C4-2B (cell line): Measurements from ENCODE around the gene DGKG.

Experiments used
- H3K27ac ChIP-seq: fragments of 450-650 bp; 2 replicates; pipeline ENCODE4 v1.5.1; 2017
- ZFX ChIP-seq: fragments of 450-650 bp; IDR thresholded peaks from 2 replicates; pipeline ENCODE4 v1.6.1; 2017
- TF ChIP-seq, protein P1 (sequence below): fragments of 450-650 bp; conservative IDR thresholded peaks from 2 replicates; pipeline ENCODE4 v1.5.1; 2017; ENCODE audit warnings: mild to moderate bottlenecking

Gene DGKG

DNA sequence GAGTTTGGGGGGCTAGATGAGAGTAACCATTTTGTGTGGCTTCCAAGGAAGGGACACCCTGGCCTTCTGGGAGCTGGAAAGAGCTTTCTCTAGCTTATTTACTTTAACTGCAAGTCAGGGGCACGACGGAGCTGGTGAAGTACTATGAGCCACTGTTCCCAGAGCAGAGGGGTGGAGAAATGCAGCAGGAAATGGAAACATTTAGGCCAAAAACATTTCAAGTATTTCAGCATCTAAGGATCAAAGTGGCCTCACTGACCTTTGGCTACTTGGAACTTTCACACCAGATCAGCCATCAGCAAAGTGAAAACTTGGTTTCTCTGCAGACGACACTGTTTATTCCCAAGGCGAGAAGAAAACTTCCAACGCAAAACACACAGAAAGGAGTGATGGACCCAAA is 7.9 kb downstream of the DGKG start:
- H3K27ac ChIP-seq: no peak overlapping the region
- TF ChIP-seq, protein P1, sequence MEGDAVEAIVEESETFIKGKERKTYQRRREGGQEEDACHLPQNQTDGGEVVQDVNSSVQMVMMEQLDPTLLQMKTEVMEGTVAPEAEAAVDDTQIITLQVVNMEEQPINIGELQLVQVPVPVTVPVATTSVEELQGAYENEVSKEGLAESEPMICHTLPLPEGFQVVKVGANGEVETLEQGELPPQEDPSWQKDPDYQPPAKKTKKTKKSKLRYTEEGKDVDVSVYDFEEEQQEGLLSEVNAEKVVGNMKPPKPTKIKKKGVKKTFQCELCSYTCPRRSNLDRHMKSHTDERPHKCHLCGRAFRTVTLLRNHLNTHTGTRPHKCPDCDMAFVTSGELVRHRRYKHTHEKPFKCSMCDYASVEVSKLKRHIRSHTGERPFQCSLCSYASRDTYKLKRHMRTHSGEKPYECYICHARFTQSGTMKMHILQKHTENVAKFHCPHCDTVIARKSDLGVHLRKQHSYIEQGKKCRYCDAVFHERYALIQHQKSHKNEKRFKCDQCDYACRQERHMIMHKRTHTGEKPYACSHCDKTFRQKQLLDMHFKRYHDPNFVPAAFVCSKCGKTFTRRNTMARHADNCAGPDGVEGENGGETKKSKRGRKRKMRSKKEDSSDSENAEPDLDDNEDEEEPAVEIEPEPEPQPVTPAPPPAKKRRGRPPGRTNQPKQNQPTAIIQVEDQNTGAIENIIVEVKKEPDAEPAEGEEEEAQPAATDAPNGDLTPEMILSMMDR: no peak
- TF ChIP-seq ZFX: no peak

DNA sequence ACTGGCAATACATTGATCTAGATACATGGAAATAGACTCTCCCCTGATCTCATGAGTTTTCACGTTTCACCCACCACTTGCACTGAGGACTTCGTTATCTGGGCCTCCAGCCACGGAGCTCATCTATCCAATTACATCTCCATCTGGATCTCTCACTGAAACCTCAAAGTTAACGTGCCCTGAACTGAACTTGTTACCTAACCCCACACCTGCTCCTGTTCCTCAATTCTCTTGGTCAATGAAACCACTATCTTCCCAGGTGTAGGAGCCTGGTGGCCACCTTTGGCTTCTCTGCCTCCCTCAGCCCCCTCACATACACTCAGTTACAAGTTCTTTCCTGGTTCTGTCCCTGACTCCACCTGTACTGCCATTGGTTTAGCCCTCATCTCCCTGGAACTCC is 9.7 kb downstream of the DGKG start:
- no peak overlapping the region for H3K27ac ChIP-seq
- no peak for TF ChIP-seq ZFX

DNA sequence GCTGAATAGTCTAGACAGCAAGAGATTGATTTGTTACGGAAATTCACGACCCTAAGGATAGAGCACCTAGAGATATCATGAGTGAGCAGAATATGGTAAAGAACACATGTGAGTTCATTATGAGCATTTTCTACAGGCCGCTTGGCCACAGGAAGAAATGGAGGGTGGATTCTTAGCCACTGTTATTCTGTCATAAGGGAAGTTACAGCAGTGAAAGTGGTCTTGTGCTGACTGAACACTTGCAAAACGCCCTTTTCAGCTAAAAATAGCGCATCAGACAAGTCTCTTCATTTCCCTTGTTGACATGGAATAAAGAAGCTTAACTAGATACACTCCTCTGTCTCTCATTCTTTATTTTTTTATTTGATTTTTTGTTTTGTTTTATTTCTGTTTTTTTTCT is 19.8 kb downstream of the DGKG start:
- no peak overlapping the region for H3K27ac ChIP-seq
- TF ChIP-seq, protein P1: no peak
- no peak for TF ChIP-seq ZFX

DNA sequence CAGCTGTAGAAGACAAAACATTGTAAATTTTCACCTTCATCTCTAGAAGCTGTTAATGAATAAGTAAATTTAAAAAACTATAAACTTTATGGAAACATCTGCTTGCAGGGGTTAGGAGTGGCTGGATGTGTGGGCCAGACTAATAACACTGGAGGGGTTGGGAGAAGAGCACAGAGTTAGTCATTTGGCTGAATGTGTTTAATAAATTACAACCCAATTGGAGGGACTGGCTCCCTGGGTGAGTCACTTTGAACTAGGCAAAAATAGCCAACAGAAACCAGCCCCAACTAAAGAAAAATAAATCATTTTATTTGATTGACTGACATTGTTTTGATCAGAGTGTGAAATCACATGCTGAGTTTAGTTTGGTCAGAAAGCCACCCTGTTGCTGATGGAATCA is 21.8 kb downstream of the DGKG start:
- TF ChIP-seq ZFX: no peak
- TF ChIP-seq, protein P1: no peak
- H3K27ac ChIP-seq: no peak overlapping the region

DNA sequence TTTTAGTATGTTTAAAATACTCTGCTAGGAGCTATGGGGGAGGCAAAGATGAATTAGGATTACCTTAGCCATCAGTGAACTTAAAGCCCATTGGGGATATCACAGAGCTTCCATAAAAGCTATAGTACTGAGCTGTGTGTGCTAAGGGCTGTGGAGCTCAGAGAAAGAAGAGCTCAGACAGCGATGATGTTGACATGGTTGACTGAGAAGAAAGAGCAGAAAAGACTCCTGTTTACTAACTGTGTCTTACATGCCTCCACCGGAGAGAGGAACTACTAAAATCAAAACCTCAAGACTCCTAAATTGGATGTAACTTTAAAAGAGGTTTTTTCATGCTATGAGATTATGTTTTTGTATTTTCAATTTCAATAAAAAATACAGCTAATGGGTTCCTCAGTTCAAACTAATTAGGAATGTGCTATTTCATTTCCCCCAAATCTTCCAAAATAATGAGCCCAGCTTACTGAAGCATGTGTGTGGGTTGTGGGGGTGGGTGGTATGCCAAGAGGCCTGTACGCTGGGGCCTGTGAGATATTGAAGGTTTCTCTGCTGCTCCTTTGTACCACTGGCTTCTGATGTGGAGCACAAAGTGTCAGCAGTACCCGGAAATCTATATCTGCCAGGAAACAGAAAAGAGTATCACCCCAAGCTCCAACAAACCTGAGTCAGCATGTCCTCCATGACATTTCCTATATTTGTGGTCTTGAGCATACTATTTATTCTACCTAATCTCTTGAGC is 22.7 kb downstream of the DGKG start:
- H3K27ac ChIP-seq: no peak overlapping the region
- TF ChIP-seq, protein P1: no peak
- TF ChIP-seq ZFX: no peak

DNA sequence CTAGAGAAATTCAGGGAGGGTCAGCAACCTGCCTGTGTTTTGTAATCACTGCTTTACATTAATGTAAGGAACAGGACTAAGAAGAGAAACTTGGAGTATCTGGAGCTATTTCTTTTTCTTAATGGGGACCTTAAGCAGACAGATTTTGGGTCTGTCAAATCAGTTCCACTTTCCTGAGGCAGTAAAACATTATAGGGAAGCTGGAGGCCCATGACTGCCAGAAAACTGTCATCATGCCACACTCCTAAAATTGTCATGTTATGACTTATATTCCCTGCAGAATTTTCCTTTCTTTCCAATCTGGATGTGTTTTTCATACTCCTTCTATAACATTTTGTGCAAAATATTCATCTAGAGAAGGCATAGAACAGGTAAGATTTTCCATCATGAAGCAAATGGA is 28.8 kb downstream of the DGKG start:
- TF ChIP-seq ZFX: no peak
- TF ChIP-seq, protein P1: no peak
- no peak overlapping the region for H3K27ac ChIP-seq

DNA sequence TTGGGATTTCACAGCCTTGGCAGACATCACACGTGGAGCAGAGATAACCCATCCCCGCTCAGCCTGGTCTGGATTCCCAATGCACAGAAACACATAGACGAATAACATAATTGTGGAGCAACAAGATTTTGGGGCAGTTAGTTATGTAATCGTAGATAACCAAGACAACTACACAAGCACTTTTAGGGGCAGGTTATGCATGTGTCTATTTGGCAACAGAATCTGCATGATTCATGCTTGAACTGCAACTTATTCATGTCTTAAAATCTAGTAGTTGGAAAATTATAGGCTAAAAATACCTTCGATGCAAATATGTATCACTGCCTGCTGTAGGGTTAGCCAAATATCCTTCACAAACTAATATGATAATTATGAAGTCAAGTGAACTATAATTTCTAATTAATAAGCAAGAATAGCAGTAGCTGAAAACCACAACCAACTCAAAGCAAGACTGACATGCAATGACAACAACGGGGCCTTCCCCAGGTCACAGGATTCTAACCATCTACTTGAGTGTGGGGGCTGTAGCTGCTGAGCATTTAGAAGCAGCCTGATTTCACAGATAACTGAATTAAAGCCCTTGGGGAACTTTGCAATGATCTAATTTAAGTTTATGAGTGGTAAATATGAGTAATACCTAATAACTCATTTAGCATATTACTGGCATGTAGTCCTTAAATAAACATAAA is 31.1 kb downstream of the DGKG start:
- TF ChIP-seq, protein P1: no peak
- TF ChIP-seq ZFX: no peak
- no peak overlapping the region for H3K27ac ChIP-seq
